WTC11 (cell line): ENCODE data around the gene PLPP2. TPM values are rescaled to one million over a fixed set of nuclear protein-coding genes. Genes with fewer than 3 reads are reported as not detected.

Source experiments
- ATAC-seq: fragments of 200-7000 bp; cut with Tn5 transposase; 2 replicates; pipeline ENCODE4 v1.10.0; 2021; ENCODE audit warnings: mild to moderate bottlenecking, moderate library complexity
- CTCF ChIA-PET: fragments of 300-600 bp; sonication (Branson Sonifier 250); formaldehyde crosslinking; loops from one replicate; lab custom pipeline; 2021; ENCODE audit warnings: antibody characterized with exemption; lab: Charles Lee
- POLR2A ChIA-PET: fragments of 350-600 bp; sonication (Branson Sonifier 250); formaldehyde crosslinking; loops from one replicate; lab custom pipeline; 2021; ENCODE audit warnings: antibody characterized with exemption; lab: Charles Lee
- DNase-seq: peaks from one replicate; pipeline ENCODE4 v3.0.0; 2021; ENCODE audit warnings: low spot score
- H3K27ac Mint-ChIP-seq: 2 replicates; pipeline ENCODE4 v1.8.0; 2021; ENCODE audit warnings: mixed read lengths
- H3K27me3 Mint-ChIP-seq: 2 replicates; pipeline ENCODE4 v1.8.0; 2021; ENCODE audit warnings: low read depth, mild to moderate bottlenecking, moderate library complexity, mixed read lengths
- H3K36me3 Mint-ChIP-seq: 2 replicates; pipeline ENCODE4 v1.8.0; 2021; ENCODE audit warnings: mixed read lengths
- H3K4me1 Mint-ChIP-seq: 2 replicates; pipeline ENCODE4 v1.8.0; 2022; ENCODE audit warnings: mixed read lengths
- H3K4me3 Mint-ChIP-seq: 2 replicates; pipeline ENCODE4 v1.8.0; 2021; ENCODE audit warnings: mild to moderate bottlenecking, moderate library complexity, mixed read lengths
- H3K9me3 Mint-ChIP-seq: 2 replicates; pipeline ENCODE4 v1.8.0; 2021; ENCODE audit warnings: mixed read lengths
- CREB1 ChIP-seq: sonication (generic); formaldehyde crosslinking; IDR thresholded peaks from 2 replicates; pipeline ENCODE4 v1.8.0; 2023; ENCODE audit warnings: mild to moderate bottlenecking, missing genetic modification reagents
- CREM ChIP-seq: sonication (generic); formaldehyde crosslinking; IDR thresholded peaks from 2 replicates; pipeline ENCODE4 v1.8.1; 2022; ENCODE audit warnings: mild to moderate bottlenecking, missing genetic modification reagents, moderate library complexity
- ETV6 ChIP-seq: sonication (generic); formaldehyde crosslinking; IDR thresholded peaks from 2 replicates; pipeline ENCODE4 v1.8.1; 2022; ENCODE audit warnings: mild to moderate bottlenecking, missing genetic modification reagents
- FOXK1 ChIP-seq: sonication (generic); formaldehyde crosslinking; IDR thresholded peaks from 2 replicates; pipeline ENCODE4 v1.8.0; 2022; ENCODE audit warnings: mild to moderate bottlenecking, moderate library complexity, missing genetic modification reagents
- FOXP1 ChIP-seq: sonication (generic); formaldehyde crosslinking; IDR thresholded peaks from 2 replicates; pipeline ENCODE4 v1.8.0; 2022; ENCODE audit warnings: missing genetic modification reagents, mild to moderate bottlenecking, moderate library complexity, borderline replicate concordance
- GABPB1 ChIP-seq: sonication (generic); formaldehyde crosslinking; IDR thresholded peaks from 2 replicates; pipeline ENCODE4 v1.8.1; 2023; ENCODE audit warnings: mild to moderate bottlenecking, missing genetic modification reagents
- IRF2 ChIP-seq: sonication (generic); formaldehyde crosslinking; IDR thresholded peaks from 2 replicates; pipeline ENCODE4 v1.8.0; 2022; ENCODE audit warnings: low read depth, missing genetic modification reagents, borderline replicate concordance
- JUN ChIP-seq: sonication (generic); formaldehyde crosslinking; IDR thresholded peaks from 2 replicates; pipeline ENCODE4 v1.8.0; 2023; ENCODE audit warnings: mild to moderate bottlenecking, missing genetic modification reagents
- KAT7 ChIP-seq: sonication (generic); formaldehyde crosslinking; IDR thresholded peaks from 2 replicates; pipeline ENCODE4 v1.8.1; 2023; ENCODE audit warnings: missing genetic modification reagents, mild to moderate bottlenecking, borderline replicate concordance
- NFE2L1 ChIP-seq: sonication (generic); formaldehyde crosslinking; IDR thresholded peaks from 2 replicates; pipeline ENCODE4 v1.8.1; 2023; ENCODE audit warnings: missing genetic modification reagents
- NR3C1 ChIP-seq: sonication (generic); formaldehyde crosslinking; conservative IDR thresholded peaks from 2 replicates; pipeline ENCODE4 v1.8.1; 2023; ENCODE audit warnings: low read depth, mild to moderate bottlenecking, missing genetic modification reagents
- TCF7 ChIP-seq: sonication (generic); formaldehyde crosslinking; IDR thresholded peaks from 2 replicates; pipeline ENCODE4 v1.8.0; 2022; ENCODE audit warnings: mild to moderate bottlenecking, low read depth, missing genetic modification reagents, moderate library complexity
- ZNF121 ChIP-seq: sonication (generic); formaldehyde crosslinking; IDR thresholded peaks from 2 replicates; pipeline ENCODE4 v1.8.0; 2023; ENCODE audit warnings: missing genetic modification reagents
- ZNF317 ChIP-seq: sonication (generic); formaldehyde crosslinking; IDR thresholded peaks from 2 replicates; pipeline ENCODE4 v1.8.1; 2023; ENCODE audit warnings: low read depth, mild to moderate bottlenecking, moderate library complexity, missing genetic modification reagents, borderline replicate concordance
- ZNF512 ChIP-seq: sonication (generic); formaldehyde crosslinking; IDR thresholded peaks from 2 replicates; pipeline ENCODE4 v1.8.1; 2022; ENCODE audit warnings: missing genetic modification reagents, borderline replicate concordance
- ZNF532 ChIP-seq: fragments of 250-450 bp; sonication (Bioruptor Pico); IDR thresholded peaks from 2 replicates; pipeline ENCODE4 v1.9.0; 2021; ENCODE audit warnings: mild to moderate bottlenecking, borderline replicate concordance
- ZNF671 ChIP-seq: fragments of 250-450 bp; sonication (Bioruptor Pico); IDR thresholded peaks from 2 replicates; pipeline ENCODE4 v1.8.0; 2021; ENCODE audit warnings: mild to moderate bottlenecking
- total RNA-seq: library from RNA; stranded (reverse); gene quantifications from 3 replicates; pipeline ENCODE4 v1.2.3, GENCODE V29; 2021

Gene PLPP2
- total RNA-seq, 1 experiment from 2014 or later = 78.7 TPM

GRCh38 chr19:318509-318774 lies 27.2 kb upstream of the PLPP2 start:
- peaks cover 3% of the 10 kb centered on the region; the same call in 1 of the 2 replicates for H3K27me3 Mint-ChIP-seq
- POLR2A ChIA-PET = no interaction called here
- DNase-seq = no peak
- no peaks in the 10 kb centered on the region for H3K4me1 Mint-ChIP-seq
- ATAC-seq = no peak
- peaks cover 26% of the 10 kb centered on the region for H3K9me3 Mint-ChIP-seq
- peaks cover 67% of the 10 kb centered on the region for H3K36me3 Mint-ChIP-seq
- CTCF ChIA-PET = interaction anchor here (0.9 to 1.8 kb wide), 5 partner anchors 17 to 193 kb away, joined by 3 to 4 read pairs (median 3); no protein-coding TSS in a partner anchor
- H3K27ac Mint-ChIP-seq = peak overlapping the region; percentile 3; the same call in 1 of the 2 replicates
- no peak for TF ChIP-seq NFE2L1
- TF ChIP-seq ZNF121 = no peak
- TF ChIP-seq TCF7 (CRISPR knock-in tag) = no peak
- TF ChIP-seq ETV6 (CRISPR knock-in tag) = no peak
- no peak for TF ChIP-seq GABPB1
- TF ChIP-seq ZNF512 (CRISPR knock-in tag) = no peak
- TF ChIP-seq FOXP1 = no peak
- no peak for TF ChIP-seq IRF2 (CRISPR knock-in tag)
- no peak for TF ChIP-seq ZNF532 (CRISPR knock-in tag)
- no peak for TF ChIP-seq NR3C1 (CRISPR knock-in tag)
- H3K4me3 Mint-ChIP-seq = no peak overlapping the region

GRCh38 chr19:317710-318508 lies 26.7 kb upstream of the PLPP2 start:
- H3K27me3 Mint-ChIP-seq = peaks cover 3% of the 10 kb centered on the region; the same call in 1 of the 2 replicates

GRCh38 chr19:315811-316210 lies 24.6 kb upstream of the PLPP2 start:
- H3K4me1 Mint-ChIP-seq = no peaks in the 10 kb centered on the region
- no peak overlapping the region for H3K4me3 Mint-ChIP-seq
- DNase-seq (no peak), ATAC-seq (no peak)
- peaks cover 3% of the 10 kb centered on the region; the same call in 1 of the 2 replicates for H3K27me3 Mint-ChIP-seq
- peak overlapping the region; percentile 0; the same call in 1 of the 2 replicates for H3K27ac Mint-ChIP-seq
- peak; percentile 72; the same call in 1 of the 2 replicates for TF ChIP-seq ZNF317 (CRISPR knock-in tag)
- no peak for TF ChIP-seq ZNF671
- ChIA-PET POLR2A (no interaction called here), CTCF (no interaction called here)
- peaks cover 20% of the 10 kb centered on the region for H3K9me3 Mint-ChIP-seq
- H3K36me3 Mint-ChIP-seq = peaks cover 68% of the 10 kb centered on the region

More at GRCh38 chr19:317710-318508, 26.7 kb upstream of the PLPP2 start:
- ChIA-PET CTCF (interaction anchor here (0.6 to 1.8 kb wide), 6 partner anchors 16 to 193 kb away, joined by 3 to 4 read pairs (median 3); no protein-coding TSS in a partner anchor), POLR2A (no interaction called here)
- ATAC-seq (no peak), DNase-seq (no peak)
- peaks cover 68% of the 10 kb centered on the region for H3K36me3 Mint-ChIP-seq
- H3K27ac Mint-ChIP-seq = no peak overlapping the region
- no peak for TF ChIP-seq KAT7
- no peak for TF ChIP-seq CREM (CRISPR knock-in tag)
- TF ChIP-seq JUN (CRISPR knock-in tag) = no peak
- no peak for TF ChIP-seq NFE2L1
- TF ChIP-seq CREB1 (CRISPR knock-in tag) = no peak
- no peak for TF ChIP-seq FOXK1 (CRISPR knock-in tag)
- H3K4me3 Mint-ChIP-seq = no peak overlapping the region
- no peaks in the 10 kb centered on the region for H3K4me1 Mint-ChIP-seq
- peaks cover 26% of the 10 kb centered on the region for H3K9me3 Mint-ChIP-seq
